ENCODE data around the gene CHRNB1. TPM values are rescaled to one million over a fixed set of nuclear protein-coding genes. Genes with fewer than 3 reads are reported as not detected.

Gene CHRNB1
- total RNA-seq, 2 donors from 2014 or later: 2.6 to 8.8 TPM

DNA sequence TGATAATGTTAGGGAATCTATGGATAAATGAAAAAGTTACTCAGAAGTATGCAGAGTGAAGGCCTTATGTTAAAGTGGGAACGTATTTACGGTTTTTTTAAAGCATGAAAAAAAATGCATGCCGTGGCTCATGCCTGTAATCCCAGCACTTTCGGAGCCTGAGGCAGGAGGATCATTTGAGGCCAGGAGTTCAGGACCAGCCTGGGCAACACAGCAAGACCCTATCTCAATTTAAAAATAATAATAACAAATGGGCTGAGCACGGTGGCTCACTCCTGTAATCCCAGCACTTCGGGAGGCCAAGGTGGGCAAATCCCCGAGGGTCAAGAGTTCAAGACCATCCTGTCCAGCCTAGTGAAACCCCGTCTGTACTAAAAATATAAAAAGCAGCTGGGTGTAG, 45.3 kb downstream of the CHRNB1 start:
- ATAC-seq: no peak
- intact Hi-C loops (cut with DNase I): no loop called here
- no peaks in the 10 kb centered on the region for H3K36me3 ChIP-seq (replicated peaks in 1 of 2; ENCODE audit: insufficient read depth in 1 of 2, low read depth in 2 of 2)
- no peak overlapping the region for H3K4me3 ChIP-seq
- TF ChIP-seq, protein P1, sequence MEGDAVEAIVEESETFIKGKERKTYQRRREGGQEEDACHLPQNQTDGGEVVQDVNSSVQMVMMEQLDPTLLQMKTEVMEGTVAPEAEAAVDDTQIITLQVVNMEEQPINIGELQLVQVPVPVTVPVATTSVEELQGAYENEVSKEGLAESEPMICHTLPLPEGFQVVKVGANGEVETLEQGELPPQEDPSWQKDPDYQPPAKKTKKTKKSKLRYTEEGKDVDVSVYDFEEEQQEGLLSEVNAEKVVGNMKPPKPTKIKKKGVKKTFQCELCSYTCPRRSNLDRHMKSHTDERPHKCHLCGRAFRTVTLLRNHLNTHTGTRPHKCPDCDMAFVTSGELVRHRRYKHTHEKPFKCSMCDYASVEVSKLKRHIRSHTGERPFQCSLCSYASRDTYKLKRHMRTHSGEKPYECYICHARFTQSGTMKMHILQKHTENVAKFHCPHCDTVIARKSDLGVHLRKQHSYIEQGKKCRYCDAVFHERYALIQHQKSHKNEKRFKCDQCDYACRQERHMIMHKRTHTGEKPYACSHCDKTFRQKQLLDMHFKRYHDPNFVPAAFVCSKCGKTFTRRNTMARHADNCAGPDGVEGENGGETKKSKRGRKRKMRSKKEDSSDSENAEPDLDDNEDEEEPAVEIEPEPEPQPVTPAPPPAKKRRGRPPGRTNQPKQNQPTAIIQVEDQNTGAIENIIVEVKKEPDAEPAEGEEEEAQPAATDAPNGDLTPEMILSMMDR (IDR thresholded peaks at IDR 0.05): no peak
- TF ChIP-seq POLR2A (IDR thresholded peaks at IDR 0.05): no peak
- WGBS, 2 donors: 73% methylated on average over 8 of the region's 8 CpGs
- H3K9me3 ChIP-seq: no peaks in the 10 kb centered on the region
- H3K27ac ChIP-seq: no peak overlapping the region
- no peaks in the 10 kb centered on the region for H3K27me3 ChIP-seq
- H3K4me1 ChIP-seq: peaks cover 57% of the 10 kb centered on the region
- DNase-seq: no peak

DNA sequence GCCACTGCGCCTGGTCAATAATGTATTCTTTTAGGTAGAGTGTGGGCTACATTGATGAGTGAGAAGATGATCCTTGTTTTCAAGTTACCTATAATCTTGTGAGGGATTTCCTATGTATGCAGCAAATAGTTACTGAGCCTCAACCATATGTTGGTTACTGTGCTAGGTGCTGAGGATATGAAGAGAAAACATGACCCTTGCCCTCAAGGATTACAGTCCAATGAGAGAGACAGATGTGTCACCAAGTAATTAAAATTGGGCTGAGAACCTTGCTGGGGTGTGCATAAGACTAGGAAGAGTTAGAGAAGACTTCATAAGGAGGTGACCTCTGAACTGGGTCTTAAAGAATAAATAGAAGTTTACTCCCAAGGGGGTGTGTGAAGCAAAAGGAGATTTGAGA, 46.7 kb downstream of the CHRNB1 start:
- peaks cover under 1 to 3% of the 10 kb centered on the region in 2 donors for H3K36me3 ChIP-seq (replicated peaks in 1 of 2; ENCODE audit: insufficient read depth in 1 of 2, low read depth in 2 of 2)
- no peak for ATAC-seq
- WGBS, 2 donors: 100% methylated on average over 1 of the region's 1 CpG

DNA sequence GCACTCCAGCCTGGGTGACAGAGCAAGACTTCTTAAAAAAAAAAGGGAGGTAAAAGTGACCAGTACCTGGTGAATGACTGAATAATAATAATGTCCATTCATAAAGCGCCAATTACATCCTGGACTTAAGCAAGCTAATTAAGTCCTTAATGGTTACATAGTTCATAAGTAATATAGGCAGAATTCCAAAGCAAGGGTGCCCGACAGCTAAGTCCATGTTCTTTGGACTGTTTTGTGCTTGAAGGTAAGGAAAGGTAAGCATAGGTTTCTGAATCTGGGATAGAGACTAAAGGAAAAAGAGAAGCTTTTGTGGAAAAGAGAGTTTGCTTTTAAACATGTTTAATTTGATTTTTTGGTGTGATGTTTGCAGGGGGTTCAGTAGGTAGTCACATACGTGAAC, 49.1 kb downstream of the CHRNB1 start:
- H3K27me3 ChIP-seq: no peaks in the 10 kb centered on the region
- no peak for DNase-seq
- no peak for ATAC-seq
- no peak overlapping the region for H3K27ac ChIP-seq
- H3K4me1 ChIP-seq: peaks cover 26% of the 10 kb centered on the region
- peaks cover 18 to 25% of the 10 kb centered on the region in 2 donors for H3K36me3 ChIP-seq (replicated peaks in 1 of 2; ENCODE audit: insufficient read depth in 1 of 2, low read depth in 2 of 2)
- WGBS, 2 donors: 84 to 88% methylated on average over 3 of the region's 3 CpGs
- no peaks in the 10 kb centered on the region for H3K9me3 ChIP-seq
- no peak overlapping the region for H3K4me3 ChIP-seq
- TF ChIP-seq, protein P1 (IDR thresholded peaks at IDR 0.05): no peak
- no peak for TF ChIP-seq POLR2A (IDR thresholded peaks at IDR 0.05)
- intact Hi-C loops (cut with DNase I): no loop called here

More for the DNA sequence above, 46.7 kb downstream of the CHRNB1 start:
- Histone ChIP-seq H3K4me3 (no peak overlapping the region), H3K4me1 (peaks cover 45% of the 10 kb centered on the region), H3K27me3 (no peaks in the 10 kb centered on the region), H3K27ac (no peak overlapping the region), H3K9me3 (no peaks in the 10 kb centered on the region)
- intact Hi-C loops (cut with DNase I): no loop called here
- TF ChIP-seq, protein P1 (IDR thresholded peaks at IDR 0.05): no peak
- TF ChIP-seq POLR2A (IDR thresholded peaks at IDR 0.05): no peak
- DNase-seq: no peak

DNA sequence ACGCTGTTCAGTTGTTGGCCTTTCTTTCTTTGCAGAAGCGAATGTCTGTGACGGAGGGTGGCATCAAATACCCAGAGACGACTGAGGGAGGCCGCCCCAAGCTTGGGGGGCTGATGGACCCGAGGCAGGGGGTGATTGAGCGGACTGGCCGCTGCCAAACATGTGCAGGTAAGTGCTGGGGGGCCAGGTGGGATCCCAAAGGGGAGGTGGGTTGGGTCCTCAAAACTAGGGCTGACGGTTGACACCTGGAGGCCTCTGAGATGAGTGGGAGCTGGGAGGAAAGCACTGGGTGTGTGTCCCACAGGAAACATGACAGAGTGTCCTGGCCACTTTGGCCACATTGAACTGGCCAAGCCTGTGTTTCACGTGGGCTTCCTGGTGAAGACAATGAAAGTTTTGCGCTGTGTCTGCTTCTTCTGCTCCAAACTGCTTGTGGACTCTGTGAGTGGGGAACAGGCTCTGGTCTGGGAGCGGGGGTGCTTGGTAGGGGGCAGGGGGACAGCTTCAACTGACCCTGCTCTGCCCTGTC, 51.1 kb downstream of the CHRNB1 start:
- no peaks in the 10 kb centered on the region for H3K27me3 ChIP-seq
- H3K4me3 ChIP-seq: no peak overlapping the region
- no peaks in the 10 kb centered on the region for H3K9me3 ChIP-seq
- no peak for ATAC-seq
- intact Hi-C loops (cut with DNase I): no loop called here
- TF ChIP-seq, protein P1 (IDR thresholded peaks at IDR 0.05): no peak
- TF ChIP-seq POLR2A (IDR thresholded peaks at IDR 0.05): no peak
- peaks cover 11% of the 10 kb centered on the region for H3K4me1 ChIP-seq
- no peak for DNase-seq
- no peak overlapping the region for H3K27ac ChIP-seq
- H3K36me3 ChIP-seq (replicated peaks in 1 of 2; ENCODE audit: insufficient read depth in 1 of 2, low read depth in 2 of 2): peaks cover 33 to 38% of the 10 kb centered on the region in 2 donors
- WGBS, 2 donors: 85 to 89% methylated on average over 11 to 12 of the region's 12 CpGs

DNA sequence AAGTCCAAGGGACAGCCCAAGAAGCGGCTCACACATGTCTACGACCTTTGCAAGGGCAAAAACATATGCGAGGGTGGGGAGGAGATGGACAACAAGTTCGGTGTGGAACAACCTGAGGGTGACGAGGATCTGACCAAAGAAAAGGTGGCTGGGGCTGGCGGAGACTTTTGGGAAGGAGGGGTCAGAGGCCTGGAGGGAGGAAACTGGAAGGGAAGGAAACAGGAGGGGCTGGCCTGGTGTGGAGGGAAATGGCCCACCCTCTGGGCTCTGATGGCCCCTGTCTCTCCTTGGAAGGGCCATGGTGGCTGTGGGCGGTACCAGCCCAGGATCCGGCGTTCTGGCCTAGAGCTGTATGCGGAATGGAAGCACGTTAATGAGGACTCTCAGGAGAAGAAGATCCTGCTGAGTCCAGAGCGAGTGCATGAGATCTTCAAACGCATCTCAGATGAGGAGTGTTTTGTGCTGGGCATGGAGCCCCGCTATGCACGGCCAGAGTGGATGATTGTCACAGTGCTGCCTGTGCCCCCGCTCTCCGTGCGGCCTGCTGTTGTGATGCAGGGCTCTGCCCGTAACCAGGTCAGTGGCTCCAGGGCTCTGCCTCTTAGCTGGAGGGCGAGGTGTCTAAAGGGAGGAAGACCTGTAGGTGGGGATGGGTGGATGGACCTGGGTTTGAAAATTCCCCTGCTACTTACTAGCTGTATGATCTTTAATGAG, 51.8 kb downstream of the CHRNB1 start:
- DNase-seq: no peak
- no peaks in the 10 kb centered on the region for H3K27me3 ChIP-seq
- peaks cover 39 to 44% of the 10 kb centered on the region in 2 donors for H3K36me3 ChIP-seq (replicated peaks in 1 of 2; ENCODE audit: insufficient read depth in 1 of 2, low read depth in 2 of 2)
- intact Hi-C loops (cut with DNase I): no loop called here
- no peak for TF ChIP-seq POLR2A (IDR thresholded peaks at IDR 0.05)
- TF ChIP-seq, protein P1 (IDR thresholded peaks at IDR 0.05): no peak
- peaks cover 5% of the 10 kb centered on the region for H3K4me1 ChIP-seq
- H3K9me3 ChIP-seq: no peaks in the 10 kb centered on the region
- H3K27ac ChIP-seq: no peak overlapping the region
- H3K4me3 ChIP-seq: no peak overlapping the region
- 85 to 87% methylated on average over 8 to 20 of the region's 20 CpGs for whole genome bisulfite sequencing, 2 donors
- no peak for ATAC-seq

All from body of pancreas (tissue), 4 donors.